ENCODE results near the gene CDON.

DNA sequence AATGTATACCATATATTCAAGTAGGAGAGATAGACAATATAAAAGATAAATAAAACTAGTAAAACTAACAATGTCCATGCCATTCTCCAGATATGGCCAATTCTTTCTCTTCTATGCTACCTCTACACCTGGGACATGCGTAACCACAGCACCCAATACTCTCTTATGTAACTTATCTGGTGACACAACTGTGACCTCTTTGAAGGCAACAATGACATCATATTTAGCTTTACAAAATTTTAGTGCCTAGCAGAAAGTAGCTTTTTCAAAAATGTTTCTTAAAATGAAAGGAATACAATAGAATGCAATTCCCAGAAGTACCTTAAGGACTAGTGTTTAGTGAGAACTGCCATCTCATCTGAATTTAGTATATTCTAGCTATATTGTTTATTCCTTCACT lies 36.8 kb downstream of the CDON start:
- TF ChIP-seq, protein P1, sequence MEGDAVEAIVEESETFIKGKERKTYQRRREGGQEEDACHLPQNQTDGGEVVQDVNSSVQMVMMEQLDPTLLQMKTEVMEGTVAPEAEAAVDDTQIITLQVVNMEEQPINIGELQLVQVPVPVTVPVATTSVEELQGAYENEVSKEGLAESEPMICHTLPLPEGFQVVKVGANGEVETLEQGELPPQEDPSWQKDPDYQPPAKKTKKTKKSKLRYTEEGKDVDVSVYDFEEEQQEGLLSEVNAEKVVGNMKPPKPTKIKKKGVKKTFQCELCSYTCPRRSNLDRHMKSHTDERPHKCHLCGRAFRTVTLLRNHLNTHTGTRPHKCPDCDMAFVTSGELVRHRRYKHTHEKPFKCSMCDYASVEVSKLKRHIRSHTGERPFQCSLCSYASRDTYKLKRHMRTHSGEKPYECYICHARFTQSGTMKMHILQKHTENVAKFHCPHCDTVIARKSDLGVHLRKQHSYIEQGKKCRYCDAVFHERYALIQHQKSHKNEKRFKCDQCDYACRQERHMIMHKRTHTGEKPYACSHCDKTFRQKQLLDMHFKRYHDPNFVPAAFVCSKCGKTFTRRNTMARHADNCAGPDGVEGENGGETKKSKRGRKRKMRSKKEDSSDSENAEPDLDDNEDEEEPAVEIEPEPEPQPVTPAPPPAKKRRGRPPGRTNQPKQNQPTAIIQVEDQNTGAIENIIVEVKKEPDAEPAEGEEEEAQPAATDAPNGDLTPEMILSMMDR (IDR thresholded peaks at IDR 0.05): no peak
- no peak for TF ChIP-seq POLR2AphosphoS5 (IDR thresholded peaks at IDR 0.05)
- no peak for TF ChIP-seq POLR2A (IDR thresholded peaks at IDR 0.05)
